ENCODE results near the gene CFAP58.

DNA sequence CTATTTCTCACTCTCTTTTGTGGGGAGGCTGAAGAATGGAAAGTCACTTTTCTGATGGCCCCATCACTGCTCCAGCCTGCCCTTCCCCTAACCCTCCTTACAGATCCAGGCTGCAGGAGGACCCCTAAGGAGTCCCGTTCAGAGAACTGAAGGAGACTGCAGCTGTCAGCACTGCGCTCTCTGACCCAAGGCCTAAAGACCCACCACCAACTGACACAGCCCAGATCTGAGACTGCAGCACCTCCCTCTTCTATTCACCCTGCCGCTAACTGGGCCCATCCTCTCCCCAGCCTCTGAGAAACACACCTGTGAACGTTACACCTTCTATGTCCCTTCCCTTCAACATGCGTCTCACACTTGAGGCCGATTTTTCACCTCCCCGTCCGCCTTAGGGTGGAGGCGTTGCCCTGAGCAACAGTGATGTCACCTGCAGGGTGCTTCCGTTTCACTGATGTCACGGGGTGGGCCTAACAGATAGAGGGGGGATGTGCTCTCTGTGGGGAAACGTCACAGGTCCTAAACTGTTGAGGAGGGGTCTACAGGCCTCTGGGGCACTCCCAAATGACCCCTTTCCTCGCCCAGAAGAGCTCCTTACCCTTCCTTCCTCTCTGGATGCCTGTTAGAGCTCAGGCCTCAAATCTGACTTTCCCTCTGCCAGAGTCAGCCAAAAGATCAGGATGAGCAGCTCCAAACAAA is 20.5 kb upstream of the CFAP58 start:
- TF ChIP-seq, protein P1, sequence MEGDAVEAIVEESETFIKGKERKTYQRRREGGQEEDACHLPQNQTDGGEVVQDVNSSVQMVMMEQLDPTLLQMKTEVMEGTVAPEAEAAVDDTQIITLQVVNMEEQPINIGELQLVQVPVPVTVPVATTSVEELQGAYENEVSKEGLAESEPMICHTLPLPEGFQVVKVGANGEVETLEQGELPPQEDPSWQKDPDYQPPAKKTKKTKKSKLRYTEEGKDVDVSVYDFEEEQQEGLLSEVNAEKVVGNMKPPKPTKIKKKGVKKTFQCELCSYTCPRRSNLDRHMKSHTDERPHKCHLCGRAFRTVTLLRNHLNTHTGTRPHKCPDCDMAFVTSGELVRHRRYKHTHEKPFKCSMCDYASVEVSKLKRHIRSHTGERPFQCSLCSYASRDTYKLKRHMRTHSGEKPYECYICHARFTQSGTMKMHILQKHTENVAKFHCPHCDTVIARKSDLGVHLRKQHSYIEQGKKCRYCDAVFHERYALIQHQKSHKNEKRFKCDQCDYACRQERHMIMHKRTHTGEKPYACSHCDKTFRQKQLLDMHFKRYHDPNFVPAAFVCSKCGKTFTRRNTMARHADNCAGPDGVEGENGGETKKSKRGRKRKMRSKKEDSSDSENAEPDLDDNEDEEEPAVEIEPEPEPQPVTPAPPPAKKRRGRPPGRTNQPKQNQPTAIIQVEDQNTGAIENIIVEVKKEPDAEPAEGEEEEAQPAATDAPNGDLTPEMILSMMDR (conservative IDR thresholded peaks at IDR 0.05 in 1 of 2, IDR thresholded peaks at IDR 0.05 in 1 of 2; ENCODE audit: extremely low read depth in 1 of 2, insufficient read depth in 1 of 2, low read depth in 1 of 2, low read length in 2 of 2), result no peak
- no peak for TF ChIP-seq EZH2 (IDR thresholded peaks at IDR 0.05; ENCODE audit: borderline replicate concordance, low read length)

Measured in mammary epithelial cell (primary cell).